GM13977 (cell line): Measurements from ENCODE around the gene ARPP21.
"Not testable (repeated sequence)": the region's sequence is repeated elsewhere in the genome, so short reads cannot be mapped to it uniquely, and the experiment has no call there.

Source experiments
- DNase-seq: peaks from one replicate; pipeline ENCODE4 v3.0.0; 2012; ENCODE audit warnings: low spot score
- in situ Hi-C: fragments of 300-500 bp; cut with MboI; formaldehyde crosslinking; loops from one replicate; pipeline ENCODE4 v1.12.0; 2022; ENCODE audit warnings: low sequenced_read_pairs, low pct_unique_long_range_greater_than_20kb, mixed read lengths, inconsistent platforms; ENCODE audit not compliant: unreplicated experiment
- TF ChIP-seq, protein P1 (sequence below): IDR thresholded peaks from 2 replicates; pipeline ENCODE4 v1.5.1; 2012; ENCODE audit warnings: mild to moderate bottlenecking, control low read depth; ENCODE audit not compliant: insufficient read depth; ENCODE audit errors: extremely low read depth, missing control alignments

Gene ARPP21

DNA sequence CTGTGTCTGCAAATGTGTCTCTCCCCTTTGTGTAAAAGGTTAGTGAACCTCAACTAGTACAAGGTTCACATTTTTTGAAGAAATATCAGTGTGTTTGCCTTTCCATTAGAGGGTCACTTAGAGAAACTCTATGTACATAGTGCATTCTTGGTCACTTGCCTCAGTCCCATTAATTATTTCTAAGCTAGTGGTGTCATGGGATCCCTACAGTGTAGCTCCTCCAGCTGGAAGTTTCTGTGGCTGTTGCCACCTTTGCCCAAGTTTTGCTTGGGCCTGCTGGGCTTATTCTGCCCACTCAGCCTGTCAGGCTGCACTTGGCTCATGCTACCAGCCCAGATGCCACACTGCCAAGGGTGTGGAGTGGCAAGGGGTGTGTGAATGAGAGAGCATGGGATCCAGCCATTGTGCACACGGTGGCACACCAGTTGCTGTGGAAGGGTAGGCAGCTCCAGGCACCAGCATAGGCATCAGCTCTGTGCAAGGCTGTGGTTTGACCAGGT is 161.7 kb downstream of the ARPP21 start:
- DNase-seq = no peak
- TF ChIP-seq, protein P1, sequence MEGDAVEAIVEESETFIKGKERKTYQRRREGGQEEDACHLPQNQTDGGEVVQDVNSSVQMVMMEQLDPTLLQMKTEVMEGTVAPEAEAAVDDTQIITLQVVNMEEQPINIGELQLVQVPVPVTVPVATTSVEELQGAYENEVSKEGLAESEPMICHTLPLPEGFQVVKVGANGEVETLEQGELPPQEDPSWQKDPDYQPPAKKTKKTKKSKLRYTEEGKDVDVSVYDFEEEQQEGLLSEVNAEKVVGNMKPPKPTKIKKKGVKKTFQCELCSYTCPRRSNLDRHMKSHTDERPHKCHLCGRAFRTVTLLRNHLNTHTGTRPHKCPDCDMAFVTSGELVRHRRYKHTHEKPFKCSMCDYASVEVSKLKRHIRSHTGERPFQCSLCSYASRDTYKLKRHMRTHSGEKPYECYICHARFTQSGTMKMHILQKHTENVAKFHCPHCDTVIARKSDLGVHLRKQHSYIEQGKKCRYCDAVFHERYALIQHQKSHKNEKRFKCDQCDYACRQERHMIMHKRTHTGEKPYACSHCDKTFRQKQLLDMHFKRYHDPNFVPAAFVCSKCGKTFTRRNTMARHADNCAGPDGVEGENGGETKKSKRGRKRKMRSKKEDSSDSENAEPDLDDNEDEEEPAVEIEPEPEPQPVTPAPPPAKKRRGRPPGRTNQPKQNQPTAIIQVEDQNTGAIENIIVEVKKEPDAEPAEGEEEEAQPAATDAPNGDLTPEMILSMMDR = no peak
- in situ Hi-C loops = no loop called here

GRCh38 chr3:35814531-35814930 is 175.2 kb downstream of the ARPP21 start:
- TF ChIP-seq, protein P1 = no peak
- in situ Hi-C loops = no loop called here
- DNase-seq = no peak

DNA sequence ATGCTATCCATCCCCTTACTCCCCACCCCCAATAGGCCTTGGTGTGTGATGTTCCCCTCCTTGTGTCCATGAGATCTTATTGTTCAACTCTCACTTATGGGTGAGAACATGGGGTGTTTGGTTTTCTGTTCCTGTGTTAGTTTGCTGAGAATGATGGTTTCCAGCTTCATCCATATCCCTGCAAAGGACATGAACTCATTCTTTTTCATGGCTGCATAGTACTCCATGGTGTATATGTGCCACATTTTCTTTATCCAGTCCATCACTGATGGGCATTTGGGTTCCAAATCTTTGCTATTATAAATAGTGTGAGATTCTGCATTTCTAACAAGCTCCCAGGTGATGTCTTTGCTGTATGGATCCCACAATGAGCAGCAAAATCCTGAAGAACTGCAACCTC is 176.5 kb downstream of the ARPP21 start:
- DNase-seq, in situ Hi-C loops: not testable (repeated sequence)

DNA sequence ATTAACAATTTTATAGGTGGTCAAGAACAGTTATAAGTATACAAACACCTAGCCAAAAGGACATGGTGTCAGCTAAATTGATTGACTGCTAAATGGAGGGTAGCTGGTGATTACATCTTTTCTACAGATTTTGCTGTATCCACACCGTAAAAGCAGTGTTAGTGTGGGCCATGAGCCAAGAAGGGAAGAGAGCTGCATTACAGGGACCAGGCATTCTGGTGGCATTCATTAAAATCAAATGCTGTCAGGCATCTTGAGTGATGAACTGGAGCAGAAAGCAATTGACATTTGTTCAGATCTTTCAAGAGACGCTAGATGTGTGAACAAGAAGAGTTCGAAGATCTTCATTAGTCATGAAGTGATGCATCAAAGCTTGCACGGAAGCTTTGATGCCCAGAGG is 177.9 kb downstream of the ARPP21 start:
- TF ChIP-seq, protein P1 = no peak
- DNase-seq = no peak
- in situ Hi-C loops = no loop called here

DNA sequence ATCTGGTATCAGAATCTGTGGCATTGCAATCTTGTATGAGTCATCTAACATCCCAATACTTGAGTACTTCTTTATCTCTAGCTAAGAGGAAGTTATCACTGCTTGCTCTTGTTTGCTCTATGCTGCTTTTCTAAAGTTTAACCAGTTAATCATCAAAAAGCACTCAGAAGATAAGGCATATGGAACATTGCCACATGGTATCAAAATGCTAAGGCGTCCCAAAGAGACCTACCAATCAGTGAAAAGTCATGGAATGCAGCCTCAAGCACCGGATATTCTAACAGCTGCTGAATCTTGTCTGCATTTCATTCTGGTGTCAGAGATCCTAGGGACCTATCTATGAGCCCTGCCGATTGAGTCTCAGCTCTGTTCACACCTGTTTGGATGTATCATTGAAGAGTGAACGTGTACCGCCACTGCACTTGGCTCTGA is 192.8 kb downstream of the ARPP21 start:
- no peak for DNase-seq
- in situ Hi-C loops = no loop called here
- TF ChIP-seq, protein P1 = no peak
